HAP-1 (cell line): ENCODE data around the gene FLYWCH1.

ENCODE experiments used
- DNase-seq, 2 experiments: peaks; one replicate each; pipeline ENCODE4 v3.0.0-alpha.2; 2016 to 2020; ENCODE audit warnings: low spot score in 2 of 2
- H3K27me3 ChIP-seq: fragments of 250-450 bp; sonication (Bioruptor Pico); 2 replicates; pipeline ENCODE4 v1.5.1; 2020; ENCODE audit warnings: low read depth, mild to moderate bottlenecking, moderate library complexity
- H3K36me3 ChIP-seq: fragments of 250-450 bp; sonication (Bioruptor Pico); replicated peaks from 2 replicates; pipeline ENCODE4 v1.5.1; 2020; ENCODE audit warnings: mild to moderate bottlenecking
- H3K4me1 ChIP-seq: fragments of 250-450 bp; sonication (Bioruptor Pico); 2 replicates; pipeline ENCODE4 v1.5.1; 2020; ENCODE audit warnings: mild to moderate bottlenecking
- H3K4me3 ChIP-seq: fragments of 250-450 bp; sonication (Bioruptor Pico); 2 replicates; pipeline ENCODE4 v1.5.1; 2020; ENCODE audit warnings: mild to moderate bottlenecking, moderate library complexity
- H3K9me3 ChIP-seq: fragments of 250-450 bp; sonication (Bioruptor Pico); 2 replicates; pipeline ENCODE4 v1.5.1; 2020; ENCODE audit warnings: mild to moderate bottlenecking, moderate library complexity
- in situ Hi-C: fragments of 300-500 bp; cut with MboI; formaldehyde crosslinking; loops from 3 replicates; pipeline ENCODE4 v1.14.3; 2020; ENCODE audit warnings: low sequenced_read_pairs, inconsistent platforms, mixed read lengths

FLYWCH1 gene

DNA sequence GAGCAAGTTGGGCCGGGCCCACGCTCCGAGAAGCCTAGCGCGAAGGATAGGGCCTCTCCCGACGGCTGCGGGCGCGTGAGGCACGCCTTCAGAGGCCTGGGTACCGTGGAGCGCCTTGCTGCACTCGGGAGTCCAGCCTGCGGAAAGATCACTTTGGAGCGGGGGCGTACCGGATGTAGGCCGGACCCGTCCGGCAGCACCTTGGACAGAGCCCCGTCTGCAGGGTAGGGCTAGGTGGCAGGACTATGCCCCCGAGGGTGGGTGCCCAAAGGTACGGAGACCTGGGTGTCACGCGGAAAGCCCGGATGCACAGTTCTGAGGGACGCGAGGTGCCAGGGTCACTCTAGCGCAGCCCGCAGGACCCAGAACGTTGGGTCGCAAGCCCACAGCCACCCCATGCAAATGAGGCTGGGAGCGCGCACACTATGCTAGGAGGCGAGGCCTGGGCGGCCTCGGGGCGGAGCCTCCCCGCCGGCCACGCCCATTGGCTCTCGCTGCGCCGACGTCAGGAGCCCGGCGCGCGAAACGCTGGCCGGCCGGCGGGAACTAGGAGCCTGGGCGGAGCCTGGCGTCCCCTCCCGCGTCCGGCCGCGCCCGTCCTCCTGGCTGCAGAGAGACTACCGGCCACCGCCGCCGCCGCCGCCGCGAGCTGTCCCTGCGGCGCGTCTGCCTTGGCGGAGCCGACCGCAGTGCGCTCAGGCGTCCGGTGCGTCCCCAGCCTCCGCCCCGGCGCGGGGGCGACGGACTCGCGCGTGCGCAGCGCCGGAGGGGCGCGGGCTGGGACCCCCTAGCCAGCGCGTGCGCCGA lies 57.2 kb downstream of the FLYWCH1 start, which contains the start of gene PAQR4:
TSS of gene PAQR4 (plus strand) at position 611 of the 807 bp plus-strand sequence. CDS start 327 bp downstream, outside the sequence.
- Histone ChIP-seq H3K36me3 (peaks cover 45% of the 10 kb centered on the region), H3K9me3 (no peaks in the 10 kb centered on the region), H3K27me3 (no peaks in the 10 kb centered on the region), H3K4me3 (peak within 1 kb of the TSS; percentile 93), H3K4me1 (peaks cover 21% of the 10 kb centered on the region)
- in situ Hi-C loops, result no loop called here
- peak; percentile 86 to 91 for DNase-seq

DNA sequence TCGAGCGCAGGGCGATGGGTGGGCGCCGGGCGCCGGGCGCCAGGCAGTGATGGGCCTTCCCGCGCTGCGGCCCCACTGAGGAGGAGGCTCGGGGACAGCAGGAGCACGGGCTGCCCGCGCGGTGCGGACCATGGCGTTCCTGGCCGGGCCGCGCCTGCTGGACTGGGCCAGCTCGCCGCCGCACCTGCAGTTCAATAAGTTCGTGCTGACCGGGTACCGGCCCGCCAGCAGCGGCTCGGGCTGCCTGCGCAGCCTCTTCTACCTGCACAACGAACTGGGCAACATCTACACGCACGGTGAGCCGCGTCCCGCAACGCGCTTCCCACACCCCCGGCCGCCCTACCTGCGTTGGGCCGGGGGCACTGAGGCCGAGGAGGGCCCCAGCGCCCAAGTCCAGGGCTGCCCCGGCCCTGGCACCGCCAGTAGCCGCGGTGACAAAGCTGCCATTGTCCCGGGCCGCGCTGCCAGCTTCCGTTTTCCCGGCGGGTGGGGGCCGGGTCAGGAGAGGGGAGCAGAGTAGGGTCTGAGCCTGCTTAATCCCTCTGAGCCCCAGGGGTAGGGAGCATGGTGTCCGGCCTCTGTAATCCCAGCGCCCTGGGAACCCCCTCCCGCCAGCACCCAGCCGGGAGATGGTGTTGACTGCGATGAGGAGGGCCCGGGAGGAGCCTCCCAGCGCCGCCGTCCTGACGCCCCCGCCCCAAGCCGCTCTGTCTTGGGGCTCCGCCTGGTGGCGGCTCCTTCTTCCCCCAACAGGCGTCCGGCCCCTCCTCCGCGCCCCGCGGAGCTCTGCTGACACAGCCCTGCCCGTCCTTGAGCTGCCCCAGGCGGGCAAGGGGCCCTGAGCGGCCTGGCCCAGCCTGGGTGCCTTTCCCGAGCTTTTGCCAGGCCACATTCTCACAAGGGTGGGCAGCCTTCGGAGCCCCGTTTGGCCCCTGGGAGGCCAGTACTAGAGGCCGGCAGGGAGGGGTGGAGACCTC lies 58.1 kb downstream of the FLYWCH1 start:
- H3K27me3 ChIP-seq, result no peaks in the 10 kb centered on the region
- H3K4me3 ChIP-seq, result peak overlapping the region; percentile 93
- peak; percentile 59 to 85 for DNase-seq
- peaks cover 21% of the 10 kb centered on the region for H3K4me1 ChIP-seq
- in situ Hi-C loops, result loop anchor here (5.0 kb wide), 1 partner anchor 52 kb away; the partner anchor contains the start of genes HCFC1R1, THOC6 and TNFRSF12A
- peaks cover 54% of the 10 kb centered on the region for H3K36me3 ChIP-seq
- H3K9me3 ChIP-seq, result no peaks in the 10 kb centered on the region

DNA sequence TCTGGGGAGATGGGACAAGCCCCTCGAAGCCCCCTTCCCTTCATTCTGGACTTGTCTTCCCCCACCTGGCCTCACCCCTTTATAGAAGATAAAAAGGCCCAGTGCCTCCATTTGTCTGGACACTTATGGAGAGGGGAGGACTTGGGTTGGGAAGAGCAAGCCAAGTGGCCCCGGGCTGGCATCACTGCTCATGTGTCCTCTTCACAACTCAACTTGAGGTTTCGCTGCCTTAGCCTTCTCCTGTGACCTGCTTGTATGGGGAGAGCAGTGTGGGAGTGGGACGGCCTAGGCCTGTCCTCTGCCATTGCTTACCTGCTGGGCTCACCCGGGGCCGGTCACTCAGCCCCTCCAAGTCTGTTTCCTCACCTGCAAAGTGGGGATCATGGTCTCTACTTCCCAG lies 58.8 kb downstream of the FLYWCH1 start:
- H3K4me3 ChIP-seq, result peak overlapping the region; percentile 93
- H3K9me3 ChIP-seq, result no peaks in the 10 kb centered on the region
- peaks cover 61% of the 10 kb centered on the region for H3K36me3 ChIP-seq
- in situ Hi-C loops, result loop anchor here (5.0 kb wide), 1 partner anchor 52 kb away; the partner anchor contains the start of genes HCFC1R1, THOC6 and TNFRSF12A
- H3K4me1 ChIP-seq, result peaks cover 18% of the 10 kb centered on the region
- DNase-seq, result peak in 1 of 2 experiments; percentile 32
- H3K27me3 ChIP-seq, result no peaks in the 10 kb centered on the region

DNA sequence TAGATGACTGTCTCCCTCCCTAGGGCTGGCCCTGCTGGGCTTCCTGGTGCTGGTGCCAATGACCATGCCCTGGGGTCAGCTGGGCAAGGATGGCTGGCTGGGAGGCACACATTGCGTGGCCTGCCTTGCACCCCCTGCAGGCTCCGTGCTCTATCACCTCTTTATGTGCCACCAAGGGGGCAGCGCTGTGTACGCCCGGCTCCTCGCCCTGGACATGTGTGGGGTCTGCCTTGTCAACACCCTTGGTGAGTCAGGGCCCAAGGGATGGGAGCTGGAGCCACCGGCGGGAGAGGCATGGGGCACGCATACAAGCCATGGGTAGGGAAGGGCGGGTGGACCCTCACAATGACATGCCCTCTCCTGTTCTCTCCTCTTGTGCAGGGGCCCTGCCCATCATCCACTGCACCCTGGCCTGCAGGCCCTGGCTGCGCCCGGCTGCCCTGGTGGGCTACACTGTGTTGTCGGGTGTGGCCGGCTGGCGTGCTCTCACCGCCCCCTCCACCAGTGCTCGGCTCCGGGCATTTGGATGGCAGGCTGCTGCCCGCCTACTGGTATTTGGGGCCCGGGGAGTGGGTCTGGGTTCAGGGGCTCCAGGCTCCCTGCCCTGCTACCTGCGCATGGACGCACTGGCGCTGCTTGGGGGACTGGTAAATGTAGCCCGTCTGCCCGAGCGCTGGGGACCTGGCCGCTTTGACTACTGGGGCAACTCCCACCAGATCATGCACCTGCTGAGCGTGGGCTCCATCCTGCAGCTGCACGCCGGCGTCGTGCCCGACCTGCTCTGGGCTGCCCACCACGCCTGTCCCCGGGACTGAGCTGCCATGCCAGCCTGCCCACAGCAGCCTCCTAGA lies 59.6 kb downstream of the FLYWCH1 start:
- DNase-seq, result peak in 1 of 2 experiments; percentile 34
- in situ Hi-C loops, result loop anchor here (5.0 kb wide), 1 partner anchor 51 kb away; the partner anchor contains the start of genes HCFC1R1, THOC6 and TNFRSF12A

DNA sequence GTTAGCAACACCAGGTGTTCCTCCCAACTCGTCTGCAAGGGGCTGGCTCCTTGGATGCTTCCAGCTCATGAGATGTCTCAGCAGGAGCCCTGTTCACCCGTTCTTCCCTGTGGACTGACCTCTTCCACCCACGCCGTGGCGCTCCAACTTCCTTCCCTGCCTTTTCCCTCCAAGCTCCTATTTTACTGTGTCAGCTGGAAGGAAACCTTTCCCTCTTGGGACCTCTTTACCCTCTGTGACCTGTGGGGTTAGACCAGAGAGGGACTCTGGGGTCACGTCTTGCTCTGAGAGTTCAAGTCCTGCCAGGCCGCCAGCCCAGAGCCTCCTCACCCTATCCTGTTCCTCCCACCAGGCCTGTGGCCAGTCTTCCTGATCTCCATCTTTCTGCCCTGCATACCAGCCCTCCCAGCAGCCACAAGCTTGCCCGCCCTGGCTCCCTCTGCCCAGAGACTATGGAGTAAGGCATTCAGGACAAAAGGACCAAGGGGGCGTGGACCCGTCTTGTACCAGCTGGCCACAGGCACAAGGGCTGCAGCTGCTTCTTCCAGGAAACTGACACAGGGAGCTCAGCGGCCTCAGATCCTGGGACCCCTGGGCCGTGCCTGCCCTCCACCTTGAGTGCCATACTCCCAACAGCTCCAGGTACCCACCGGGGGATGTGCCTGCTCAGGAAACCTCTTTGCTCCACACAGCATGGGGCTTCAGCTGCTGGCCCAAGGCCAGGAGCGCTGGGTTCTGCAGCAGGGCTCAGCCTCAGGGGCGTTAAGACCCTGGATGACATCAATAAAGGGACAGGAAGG lies 60.5 kb downstream of the FLYWCH1 start:
- Histone ChIP-seq H3K27me3 (no peaks in the 10 kb centered on the region), H3K9me3 (no peaks in the 10 kb centered on the region), H3K36me3 (peaks cover 77% of the 10 kb centered on the region), H3K4me3 (no peak overlapping the region), H3K4me1 (peaks cover 18% of the 10 kb centered on the region)
- in situ Hi-C loops, result loop anchor here (5.0 kb wide), 1 partner anchor 50 kb away; the partner anchor contains the start of genes HCFC1R1, THOC6 and TNFRSF12A
- peak in 1 of 2 experiments; percentile 45 for DNase-seq

More for the DNA sequence above, 59.6 kb downstream of the FLYWCH1 start:
- H3K4me1 ChIP-seq, result peaks cover 18% of the 10 kb centered on the region
- H3K36me3 ChIP-seq, result peaks cover 69% of the 10 kb centered on the region
- no peaks in the 10 kb centered on the region for H3K27me3 ChIP-seq
- no peaks in the 10 kb centered on the region for H3K9me3 ChIP-seq
- peak overlapping the region; percentile 93 for H3K4me3 ChIP-seq

DNA sequence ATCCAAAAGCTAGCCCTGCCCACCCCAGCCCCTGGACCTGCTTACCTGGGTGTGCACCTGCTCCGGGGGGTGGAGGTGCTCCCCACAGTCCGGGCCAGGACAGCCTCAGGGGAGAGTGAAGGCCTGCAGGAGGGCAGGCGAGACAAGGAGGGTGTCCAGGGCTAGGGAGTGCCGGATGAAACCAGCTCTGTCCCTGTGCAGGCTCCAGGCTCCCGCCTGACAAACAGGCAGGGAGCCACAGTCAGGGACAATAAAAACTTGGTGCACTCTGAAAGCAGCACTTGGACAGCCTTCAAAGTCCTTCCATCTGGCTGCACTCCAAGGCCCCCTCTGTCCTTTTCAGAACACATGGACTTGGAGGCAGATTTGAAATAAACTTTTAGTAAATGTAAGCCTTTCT lies 61.4 kb downstream of the FLYWCH1 start:
- Histone ChIP-seq H3K36me3 (peaks cover 86% of the 10 kb centered on the region), H3K9me3 (no peaks in the 10 kb centered on the region), H3K4me3 (no peak overlapping the region), H3K27me3 (no peaks in the 10 kb centered on the region), H3K4me1 (peaks cover 17% of the 10 kb centered on the region)
- DNase-seq, result peak in 1 of 2 experiments; percentile 44
- in situ Hi-C loops, result loop anchor here (5.0 kb wide), 1 partner anchor 49 kb away; the partner anchor contains the start of genes HCFC1R1, THOC6 and TNFRSF12A

DNA sequence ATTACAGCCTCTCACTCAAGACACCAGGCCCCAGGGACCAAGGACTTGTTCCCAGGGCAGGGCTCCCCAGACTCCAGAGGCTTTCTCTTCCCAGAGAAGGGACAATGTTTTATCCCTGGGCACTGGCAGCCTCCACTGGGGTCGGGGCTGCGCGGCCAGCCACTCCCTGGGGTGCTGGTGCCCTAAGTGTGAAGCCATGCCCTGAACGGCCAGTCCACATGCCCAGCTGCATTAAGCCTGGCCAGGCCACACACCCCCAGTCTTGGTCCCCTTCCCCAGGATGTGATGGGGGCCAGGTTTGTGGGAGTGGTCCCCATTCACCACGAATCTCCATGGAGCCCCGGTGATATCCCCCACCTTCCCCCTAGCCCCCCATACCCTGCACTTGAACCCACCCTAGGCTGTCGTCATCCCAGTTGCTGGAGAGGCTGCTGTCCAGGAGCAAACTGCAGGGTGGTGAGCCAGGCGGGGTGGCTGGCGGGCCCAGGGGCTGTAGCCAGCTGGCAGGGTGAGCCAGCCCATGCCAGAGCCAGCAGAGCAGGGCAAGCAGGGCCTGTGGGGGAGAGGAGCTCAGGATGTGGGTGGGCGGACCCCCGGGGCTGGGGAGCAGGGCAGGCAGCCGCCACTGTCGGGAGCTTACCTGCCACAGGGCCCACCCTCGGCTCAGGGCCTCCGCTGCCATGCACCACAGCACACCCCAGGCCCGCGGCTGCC lies 62.0 kb downstream of the FLYWCH1 start:
- Histone ChIP-seq H3K9me3 (no peaks in the 10 kb centered on the region), H3K36me3 (peaks cover 93% of the 10 kb centered on the region), H3K27me3 (no peaks in the 10 kb centered on the region), H3K4me1 (peaks cover 17% of the 10 kb centered on the region), H3K4me3 (no peak overlapping the region)
- peak in 1 of 2 experiments; percentile 31 for DNase-seq
- in situ Hi-C loops, result loop anchor here (5.0 kb wide), 1 partner anchor 49 kb away; the partner anchor contains the start of genes HCFC1R1, THOC6 and TNFRSF12A

DNA sequence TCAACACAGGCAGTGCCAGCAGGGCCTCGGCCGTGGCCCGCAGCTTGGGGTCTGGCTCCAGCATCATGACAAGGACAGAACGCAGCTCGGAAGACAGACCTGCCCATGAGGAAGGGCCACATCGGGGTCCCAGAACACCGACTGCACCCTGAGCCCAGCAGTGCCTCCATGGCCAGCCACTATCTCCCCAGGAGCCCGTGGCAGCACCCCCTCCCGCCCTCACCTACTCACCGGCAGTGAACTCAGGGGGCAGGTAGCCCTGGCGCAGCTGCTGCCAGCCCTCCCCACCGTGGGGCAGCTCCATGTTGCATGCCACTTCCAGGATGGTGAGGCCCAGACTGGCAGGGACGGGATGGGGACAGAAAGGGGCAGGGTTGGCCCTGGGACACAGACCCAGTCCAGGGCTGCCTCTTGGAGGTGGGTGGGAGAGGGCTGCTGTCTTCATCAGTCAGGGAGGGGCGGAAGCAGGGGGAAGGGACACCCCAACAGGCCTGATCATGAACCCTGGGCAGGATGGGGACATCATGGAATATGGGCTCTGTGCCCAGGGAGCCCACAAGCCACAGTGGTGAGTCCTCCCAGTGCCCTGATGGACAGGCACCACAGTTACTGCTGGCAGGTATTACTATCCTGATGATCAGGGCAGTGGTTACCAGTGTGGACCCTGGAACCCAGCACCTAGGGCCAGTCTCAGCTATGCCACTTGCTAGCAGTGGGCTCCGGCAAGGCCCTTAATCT lies 62.8 kb downstream of the FLYWCH1 start:
- Histone ChIP-seq H3K36me3 (peaks cover 97% of the 10 kb centered on the region), H3K9me3 (no peaks in the 10 kb centered on the region), H3K4me3 (no peak overlapping the region), H3K4me1 (peaks cover 22% of the 10 kb centered on the region), H3K27me3 (no peaks in the 10 kb centered on the region)
- DNase-seq, result no peak
- in situ Hi-C loops, result loop anchor here (5.0 kb wide), 1 partner anchor 48 kb away; the partner anchor contains the start of genes HCFC1R1, THOC6 and TNFRSF12A

DNA sequence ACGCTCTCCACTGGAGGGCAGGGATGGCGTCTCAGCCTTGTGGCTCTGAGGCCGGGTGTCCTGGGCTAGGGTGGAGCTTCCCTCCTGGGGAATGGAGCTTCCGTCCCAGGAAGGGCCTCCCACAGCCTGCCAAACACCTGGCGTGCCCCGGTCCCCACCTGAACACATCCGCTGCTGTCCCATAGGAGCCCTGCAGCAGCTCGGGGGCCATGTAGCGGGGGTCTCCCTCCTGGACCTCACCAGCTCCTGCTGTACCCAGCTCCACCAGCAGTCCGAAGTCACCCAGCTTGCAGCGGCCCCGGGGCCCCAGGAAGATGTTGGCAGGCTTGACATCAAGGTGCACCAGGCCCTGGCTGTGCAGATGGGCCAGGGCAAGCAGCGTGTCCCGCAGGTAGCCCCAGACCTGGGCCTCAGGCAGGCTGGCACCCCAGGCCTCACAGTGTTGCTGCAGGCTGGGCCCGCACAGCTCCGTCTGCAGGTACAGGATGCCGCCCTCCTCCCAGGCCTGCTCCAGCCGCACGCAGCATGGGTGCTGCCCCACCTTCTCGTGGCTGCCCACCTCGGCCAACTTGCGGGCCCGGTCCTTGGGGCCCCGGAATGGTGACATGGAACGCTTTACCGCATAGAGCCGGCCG lies 63.5 kb downstream of the FLYWCH1 start:
- in situ Hi-C loops, result no loop called here
- DNase-seq, result no peak
- H3K9me3 ChIP-seq, result no peaks in the 10 kb centered on the region
- no peaks in the 10 kb centered on the region for H3K27me3 ChIP-seq
- peaks cover 92% of the 10 kb centered on the region for H3K36me3 ChIP-seq
- no peak overlapping the region for H3K4me3 ChIP-seq
- H3K4me1 ChIP-seq, result peaks cover 23% of the 10 kb centered on the region

DNA sequence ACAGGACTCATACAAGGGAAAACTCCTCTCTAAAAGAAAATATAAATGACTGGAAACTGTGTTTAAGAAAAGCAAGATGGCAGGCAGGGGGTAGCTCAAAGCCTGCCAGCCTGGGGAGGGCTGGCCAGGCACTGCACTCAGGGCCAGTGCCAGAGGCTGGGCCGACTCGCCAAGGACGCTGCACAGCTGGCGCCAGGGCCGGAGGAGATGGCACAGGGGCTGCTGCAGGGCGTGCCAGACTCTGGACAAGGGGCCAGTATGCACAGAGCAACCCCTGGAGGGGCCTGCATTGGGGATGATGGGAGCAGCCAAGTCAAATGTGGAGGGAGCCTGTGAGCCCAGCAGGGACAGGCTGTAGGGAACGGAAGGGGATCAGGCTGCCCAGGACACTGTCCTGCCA lies 64.5 kb downstream of the FLYWCH1 start:
- in situ Hi-C loops, result no loop called here
- Histone ChIP-seq H3K36me3 (peaks cover 82% of the 10 kb centered on the region), H3K4me1 (peaks cover 24% of the 10 kb centered on the region)

DNA sequence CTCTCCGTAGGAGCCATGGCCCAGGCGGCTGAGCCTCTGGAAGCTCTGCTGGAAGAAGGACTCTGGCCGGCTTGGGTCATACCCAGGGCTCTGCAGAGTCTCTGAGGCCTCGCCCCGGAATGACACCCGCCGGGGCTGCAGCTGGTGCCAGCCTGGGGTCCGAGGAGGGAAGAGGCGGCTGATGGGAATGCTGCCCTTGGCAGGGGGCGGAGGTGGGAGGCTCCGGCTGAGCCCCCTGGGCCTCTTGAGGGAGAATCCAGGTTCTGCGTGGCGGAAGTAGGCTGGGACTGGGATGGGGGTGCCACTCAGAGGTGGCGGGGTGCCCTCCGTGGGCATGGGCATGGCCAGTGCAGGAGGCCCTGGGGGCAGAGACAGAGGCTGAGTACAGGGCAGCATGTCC lies 64.9 kb downstream of the FLYWCH1 start:
- Histone ChIP-seq H3K4me1 (peaks cover 28% of the 10 kb centered on the region), H3K4me3 (no peak overlapping the region), H3K9me3 (no peaks in the 10 kb centered on the region), H3K36me3 (peaks cover 78% of the 10 kb centered on the region), H3K27me3 (no peaks in the 10 kb centered on the region)
- no peak for DNase-seq
- in situ Hi-C loops, result no loop called here

More for the DNA sequence above, 64.5 kb downstream of the FLYWCH1 start:
- no peak for DNase-seq
- no peaks in the 10 kb centered on the region for H3K9me3 ChIP-seq
- no peaks in the 10 kb centered on the region for H3K27me3 ChIP-seq
- no peak overlapping the region for H3K4me3 ChIP-seq
